GM06990 (cell line): ENCODE data around the gene SPSB3.

Experiments used
- DNase-seq: peaks from one replicate; pipeline ENCODE4 v3.0.0-alpha.2; 2011; ENCODE audit not compliant: insufficient read length; ENCODE audit errors: extremely low read depth
- H3K27me3 ChIP-seq: replicated peaks from 2 replicates; pipeline ENCODE4 v1.6.0; 2011; ENCODE audit warnings: low read length; ENCODE audit not compliant: control insufficient read depth, insufficient read depth
- H3K36me3 ChIP-seq: 2 replicates; pipeline ENCODE4 v1.5.1; 2011; ENCODE audit warnings: low read length; ENCODE audit not compliant: control insufficient read depth, insufficient read depth
- H3K4me3 ChIP-seq: replicated peaks from 2 replicates; pipeline ENCODE4 v1.5.1; 2011; ENCODE audit warnings: low read depth, mild to moderate bottlenecking, control low read depth, low read length
- TF ChIP-seq, protein P1 (sequence below): IDR thresholded peaks from 2 replicates; pipeline ENCODE4 v1.5.1; 2011; ENCODE audit warnings: low read length, control low read depth, mild to moderate bottlenecking, inconsistent platforms; ENCODE audit not compliant: insufficient read depth, poor library complexity, severe bottlenecking

SPSB3 gene

DNA sequence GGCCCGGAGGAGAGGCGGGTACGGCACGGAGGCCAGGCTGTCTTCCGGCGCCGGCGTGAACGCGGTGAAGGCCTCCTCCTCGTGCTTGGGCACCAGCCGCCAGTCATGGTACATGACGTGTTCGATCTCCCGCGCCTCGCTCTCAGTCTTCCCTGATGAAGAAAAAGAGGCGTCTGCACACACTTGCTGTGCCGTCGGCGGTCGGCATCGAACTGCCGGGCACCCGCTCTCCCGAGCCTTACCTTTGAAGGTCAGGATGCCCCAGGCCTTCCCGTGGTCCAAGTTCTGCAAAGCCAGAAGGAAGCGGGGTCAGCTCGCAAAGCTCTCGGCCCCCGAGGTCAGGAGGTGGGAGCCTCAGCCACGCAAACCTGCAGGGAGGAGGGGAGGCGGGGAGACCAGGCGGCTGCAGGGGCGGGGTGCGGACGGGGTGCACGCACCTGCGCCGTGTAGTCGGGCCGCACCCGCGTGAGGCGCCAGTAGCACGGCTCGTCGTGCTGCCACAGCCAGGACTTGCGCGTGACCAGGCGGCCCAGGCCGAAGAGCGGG, 9.9 kb downstream of the SPSB3 start, which contains the start of gene EME2:
TSS of gene EME2 (plus strand) at position 449 of the 546 bp plus-strand sequence. CDS start 418 bp downstream, outside the sequence.
- peak within 1 kb of the TSS; percentile 84 for H3K4me3 ChIP-seq
- peak; percentile 55 for DNase-seq
- peaks cover 28% of the 10 kb centered on the region for H3K36me3 ChIP-seq
- no peaks in the 10 kb centered on the region for H3K27me3 ChIP-seq
- TF ChIP-seq, protein P1, sequence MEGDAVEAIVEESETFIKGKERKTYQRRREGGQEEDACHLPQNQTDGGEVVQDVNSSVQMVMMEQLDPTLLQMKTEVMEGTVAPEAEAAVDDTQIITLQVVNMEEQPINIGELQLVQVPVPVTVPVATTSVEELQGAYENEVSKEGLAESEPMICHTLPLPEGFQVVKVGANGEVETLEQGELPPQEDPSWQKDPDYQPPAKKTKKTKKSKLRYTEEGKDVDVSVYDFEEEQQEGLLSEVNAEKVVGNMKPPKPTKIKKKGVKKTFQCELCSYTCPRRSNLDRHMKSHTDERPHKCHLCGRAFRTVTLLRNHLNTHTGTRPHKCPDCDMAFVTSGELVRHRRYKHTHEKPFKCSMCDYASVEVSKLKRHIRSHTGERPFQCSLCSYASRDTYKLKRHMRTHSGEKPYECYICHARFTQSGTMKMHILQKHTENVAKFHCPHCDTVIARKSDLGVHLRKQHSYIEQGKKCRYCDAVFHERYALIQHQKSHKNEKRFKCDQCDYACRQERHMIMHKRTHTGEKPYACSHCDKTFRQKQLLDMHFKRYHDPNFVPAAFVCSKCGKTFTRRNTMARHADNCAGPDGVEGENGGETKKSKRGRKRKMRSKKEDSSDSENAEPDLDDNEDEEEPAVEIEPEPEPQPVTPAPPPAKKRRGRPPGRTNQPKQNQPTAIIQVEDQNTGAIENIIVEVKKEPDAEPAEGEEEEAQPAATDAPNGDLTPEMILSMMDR: no peak

DNA sequence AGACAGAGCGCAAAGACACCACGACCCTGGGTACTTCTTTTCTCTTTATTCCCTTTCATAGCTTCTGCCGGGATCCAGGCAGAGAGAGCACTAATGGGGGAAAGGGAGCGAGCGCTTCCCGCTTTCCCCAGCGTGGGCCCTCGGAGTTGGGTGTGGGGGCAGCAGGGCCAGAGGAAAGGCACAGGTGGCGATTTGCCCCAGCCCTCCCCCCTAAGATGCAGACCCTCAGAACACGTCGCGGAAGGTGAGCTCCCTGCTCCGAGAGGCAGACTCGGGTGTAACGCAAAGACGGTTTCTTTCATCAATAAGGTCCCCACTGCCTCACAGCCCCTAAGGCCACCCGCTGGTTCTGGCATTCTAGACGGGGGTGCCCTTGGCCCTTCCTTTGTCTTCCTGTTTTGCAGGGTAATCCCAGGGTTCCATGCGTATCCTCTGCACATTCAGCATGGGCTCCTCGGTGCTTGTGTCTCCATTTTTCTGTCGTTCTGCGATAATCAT, 10.5 kb downstream of the SPSB3 start:
- H3K27me3 ChIP-seq: no peaks in the 10 kb centered on the region
- H3K4me3 ChIP-seq: peak overlapping the region; percentile 84
- TF ChIP-seq, protein P1: no peak
- DNase-seq: no peak
- peaks cover 33% of the 10 kb centered on the region for H3K36me3 ChIP-seq

DNA sequence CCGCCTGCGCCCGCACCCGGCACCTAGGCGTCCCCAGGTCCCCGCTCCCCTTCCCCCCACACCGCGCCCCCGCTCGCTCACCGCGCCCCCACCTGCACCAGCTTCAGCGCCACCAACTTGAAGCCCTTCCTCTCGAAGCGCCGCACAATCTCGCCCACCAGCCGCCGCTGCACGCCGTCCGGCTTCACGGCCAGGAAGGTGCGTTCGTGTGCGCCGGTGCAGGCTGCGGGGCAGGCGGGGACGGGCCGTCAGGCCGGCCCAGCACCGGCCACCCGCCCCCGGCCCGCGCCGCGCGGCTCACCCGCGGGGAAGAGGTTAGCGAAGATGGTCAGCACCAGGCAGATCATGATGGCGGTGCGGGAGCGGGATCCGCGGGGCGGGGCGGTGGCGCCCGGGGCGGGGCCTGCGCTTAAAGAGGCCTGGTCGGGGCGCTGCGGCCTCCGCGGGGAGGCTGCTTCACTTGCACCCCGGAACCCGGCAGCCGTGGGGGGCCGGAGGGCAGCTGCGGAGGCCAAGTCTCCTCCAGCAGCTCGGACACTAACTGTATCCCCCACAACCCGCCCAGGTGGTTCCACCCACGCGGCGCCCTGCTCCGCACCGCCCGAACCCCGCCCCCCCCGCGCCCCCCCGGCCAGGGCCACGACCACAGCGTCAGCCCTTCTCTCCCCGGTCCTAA, 11.0 kb downstream of the SPSB3 start, which contains the start of gene NME3:
TSS of gene NME3 (minus strand) at position 356 of the 676 bp plus-strand sequence. CDS start at position 347, 9 bp downstream.
- peak; percentile 86 for DNase-seq
- TF ChIP-seq, protein P1: no peak

DNA sequence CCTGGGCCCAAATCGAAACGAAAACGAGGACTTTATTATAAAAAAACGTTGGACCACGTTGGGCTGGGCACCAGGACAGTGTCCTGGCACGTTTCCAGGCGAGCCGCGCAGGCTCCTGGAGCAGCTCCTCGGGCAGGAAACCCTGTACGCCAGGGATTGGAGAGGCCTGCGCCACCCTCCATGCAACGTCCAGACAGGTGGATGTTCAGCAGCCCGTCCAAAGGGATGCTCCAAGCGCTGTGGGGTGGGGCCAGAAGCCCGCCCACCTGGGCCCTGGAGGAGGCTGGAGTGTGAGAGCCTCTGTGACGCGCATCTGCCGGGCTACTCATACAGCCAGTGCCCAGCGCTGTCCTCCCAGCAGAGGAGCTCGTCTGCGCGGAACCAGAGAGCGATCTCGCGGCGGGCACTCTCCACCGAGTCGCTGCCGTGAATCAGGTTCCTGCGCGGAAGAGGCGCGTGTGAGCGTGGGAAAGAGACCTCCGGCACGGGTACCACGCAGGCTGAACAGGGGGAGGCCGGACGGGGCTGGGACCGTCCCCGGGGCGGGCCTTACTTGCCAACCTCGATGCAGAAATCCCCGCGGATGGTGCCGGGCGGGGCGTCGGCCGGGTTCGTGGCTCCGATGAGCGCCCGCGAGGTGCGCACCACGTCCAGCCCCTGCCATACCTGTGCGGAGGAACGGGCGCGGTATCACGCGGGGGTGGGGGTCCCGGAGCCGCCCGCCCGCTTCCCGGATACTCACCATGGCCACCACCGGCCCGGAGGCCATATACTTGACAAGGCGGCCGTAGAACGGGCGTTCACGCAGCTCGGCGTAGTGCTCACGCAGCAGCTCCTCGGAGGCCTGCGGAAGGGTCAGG, 11.8 kb downstream of the SPSB3 start:
- H3K4me3 ChIP-seq: peak overlapping the region; percentile 84
- no peaks in the 10 kb centered on the region for H3K27me3 ChIP-seq
- peak; percentile 67 for DNase-seq
- TF ChIP-seq, protein P1: no peak
- peaks cover 32% of the 10 kb centered on the region for H3K36me3 ChIP-seq

More for the DNA sequence above, 11.0 kb downstream of the SPSB3 start, which contains the start of gene NME3:
- peak within 1 kb of the TSS; percentile 84 for H3K4me3 ChIP-seq
- no peaks in the 10 kb centered on the region for H3K27me3 ChIP-seq
- peaks cover 29% of the 10 kb centered on the region for H3K36me3 ChIP-seq

DNA sequence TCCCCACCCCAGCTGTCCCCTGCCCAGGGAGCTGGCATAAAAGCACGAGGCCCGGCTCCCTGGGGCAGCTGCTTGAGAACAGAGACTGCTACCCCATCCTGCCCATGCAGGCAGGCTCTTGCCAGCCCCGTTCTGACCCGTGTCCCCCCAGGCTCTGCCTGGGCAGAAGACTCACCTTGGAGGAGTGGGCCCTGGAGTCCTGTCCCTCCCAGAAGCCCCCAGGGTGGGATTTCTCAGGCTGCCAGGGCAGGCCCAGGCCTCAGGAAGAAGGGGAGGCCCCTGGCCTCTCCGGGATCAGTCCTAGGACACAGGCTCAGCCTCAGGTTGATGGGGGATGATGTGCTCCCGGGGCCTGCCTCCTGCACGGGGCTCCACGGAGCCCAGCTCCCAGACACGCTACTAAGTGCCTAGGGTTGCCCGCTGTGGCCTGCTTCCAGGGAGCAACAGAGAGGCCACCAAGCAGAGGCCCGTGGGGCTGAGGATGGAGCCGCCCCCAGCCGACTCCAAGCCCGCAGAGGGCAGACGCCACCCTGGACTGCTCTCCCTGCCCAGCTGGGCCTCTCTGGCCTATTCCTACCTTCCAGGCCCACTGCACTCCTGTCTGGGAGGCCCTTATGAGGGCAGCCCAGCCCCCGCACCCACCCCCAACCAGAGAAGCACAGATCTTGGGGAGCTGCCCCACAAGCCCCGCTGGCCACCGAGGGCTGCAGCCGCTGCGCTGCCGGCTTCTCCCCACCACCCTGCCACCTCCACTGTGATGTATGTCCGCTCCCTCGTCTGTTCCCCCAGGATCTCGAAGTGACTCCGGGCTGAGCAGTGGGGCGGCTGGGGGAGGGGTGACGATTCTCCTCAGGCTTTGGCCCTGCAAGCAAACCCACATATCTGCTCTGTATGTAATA, 12.7 kb downstream of the SPSB3 start:
- no peaks in the 10 kb centered on the region for H3K27me3 ChIP-seq
- peak overlapping the region; percentile 84 for H3K4me3 ChIP-seq
- DNase-seq: no peak
- peaks cover 38% of the 10 kb centered on the region for H3K36me3 ChIP-seq
- TF ChIP-seq, protein P1: no peak
